ENCODE measurements around the gene BTBD17. TPM values are rescaled to one million over a fixed set of nuclear protein-coding genes. Genes with fewer than 3 reads are reported as not detected.

The BTBD17 gene
- polyA plus RNA-seq, 3 donors: not detected

GRCh38 chr17:74383141-74383540 lies 21.5 kb upstream of the BTBD17 start:
- intact Hi-C loops (cut with micrococcal nuclease): no loop called here
- Histone ChIP-seq H3K9me3 (replicated peaks in 1 of 2; ENCODE audit: control insufficient read depth in 1 of 2, insufficient read depth in 1 of 2, low read length in 2 of 2) (no peaks in the 10 kb centered on the region), H3K79me2 (ENCODE audit: insufficient read depth, low read length) (no peaks in the 10 kb centered on the region), H3K27ac (ENCODE audit: low read depth in 1 of 2, low read length in 2 of 2) (no peak overlapping the region), H4K20me1 (ENCODE audit: insufficient read depth, low read length) (no peaks in the 10 kb centered on the region), H3K4me2 (replicated peaks; ENCODE audit: extremely low read depth, low read length, poor library complexity, severe bottlenecking) (no peak overlapping the region), H3K27me3 (ENCODE audit: control insufficient read depth in 2 of 2, insufficient read depth in 2 of 2, low read length in 2 of 2) (no peaks in the 10 kb centered on the region), H3K36me3 (replicated peaks in 1 of 2; ENCODE audit: control insufficient read depth in 1 of 2, insufficient read depth in 2 of 2, low read length in 2 of 2) (no peaks in the 10 kb centered on the region), H3K4me1 (ENCODE audit: control insufficient read depth in 1 of 2, insufficient read depth in 2 of 2, low read length in 2 of 2) (peaks cover 13 to 25% of the 10 kb centered on the region in 2 donors), H3K4me3 (replicated peaks in 1 of 3; ENCODE audit: low read depth in 2 of 3, low read length in 3 of 3) (no peak overlapping the region), H2AFZ (ENCODE audit: insufficient read depth, low read depth, low read length, poor library complexity, severe bottlenecking) (no peak overlapping the region), H3K9ac (ENCODE audit: insufficient read depth, low read length, poor library complexity, severe bottlenecking) (no peak overlapping the region)
- Mint-ChIP-seq H3K27me3 (ENCODE audit: low read depth in 3 of 3) (peaks cover 10 to 16% (median 14%) of the 10 kb centered on the region in 3 donors), H3K4me3 (no peak overlapping the region), H3K36me3 (no peaks in the 10 kb centered on the region), H3K27ac (no peak overlapping the region), H3K4me1 (peaks cover 22% of the 10 kb centered on the region), H3K9me3 (no peaks in the 10 kb centered on the region)
- no peak for TF ChIP-seq CTCF (IDR thresholded peaks at IDR 0.05)
- WGBS (ENCODE audit: insufficient coverage): 86% methylated on average over 2 of the region's 5 CpGs
- no peak for DNase-seq

- Mint-ChIP-seq H3K9me3 (no peaks in the 10 kb centered on the region), H3K27ac (peak overlapping the region in 1 of 7 donors; percentile 20), H3K36me3 (no peaks in the 10 kb centered on the region), H3K4me1 (peaks cover 17% of the 10 kb centered on the region), H3K27me3 (ENCODE audit: low read depth in 3 of 3) (peaks cover 10 to 14% (median 13%) of the 10 kb centered on the region in 3 donors), H3K4me3 (no peak overlapping the region)
- DNase-seq: no peak
- Histone ChIP-seq H2AFZ (ENCODE audit: insufficient read depth, low read depth, low read length, poor library complexity, severe bottlenecking) (no peak overlapping the region), H3K27me3 (ENCODE audit: control insufficient read depth in 2 of 2, insufficient read depth in 2 of 2, low read length in 2 of 2) (no peaks in the 10 kb centered on the region), H3K36me3 (replicated peaks in 1 of 2; ENCODE audit: control insufficient read depth in 1 of 2, insufficient read depth in 2 of 2, low read length in 2 of 2) (no peaks in the 10 kb centered on the region), H4K20me1 (ENCODE audit: insufficient read depth, low read length) (no peaks in the 10 kb centered on the region), H3K9me3 (replicated peaks in 1 of 2; ENCODE audit: control insufficient read depth in 1 of 2, insufficient read depth in 1 of 2, low read length in 2 of 2) (no peaks in the 10 kb centered on the region), H3K9ac (ENCODE audit: insufficient read depth, low read length, poor library complexity, severe bottlenecking) (no peak overlapping the region), H3K4me3 (replicated peaks in 1 of 3; ENCODE audit: low read depth in 2 of 3, low read length in 3 of 3) (no peak overlapping the region), H3K4me1 (ENCODE audit: control insufficient read depth in 1 of 2, insufficient read depth in 2 of 2, low read length in 2 of 2) (peaks cover 10 to 19% of the 10 kb centered on the region in 2 donors), H3K79me2 (ENCODE audit: insufficient read depth, low read length) (no peaks in the 10 kb centered on the region), H3K27ac (ENCODE audit: low read depth in 1 of 2, low read length in 2 of 2) (no peak overlapping the region), H3K4me2 (replicated peaks; ENCODE audit: extremely low read depth, low read length, poor library complexity, severe bottlenecking) (no peak overlapping the region)
- TF ChIP-seq CTCF (IDR thresholded peaks at IDR 0.05): no peak
- 98% methylated on average over 12 of the region's 15 CpGs for WGBS (ENCODE audit: insufficient coverage)
- intact Hi-C loops (cut with micrococcal nuclease): loop anchor here in 1 of 2 donors (2.0 kb wide), 1 partner anchor 154 kb away; no protein-coding TSS in a partner anchor
Measured at GRCh38 chr17:74380959-74381808, 19.5 kb upstream of the BTBD17 start.

All from CD14-positive monocyte (primary cell).